ENCODE results near the gene KIF26B. TPM values are rescaled to one million over a fixed set of nuclear protein-coding genes. Genes with fewer than 3 reads are reported as not detected.

Gene KIF26B
- total RNA-seq, 5 donors from 2014 or later (not counting 1 experiment from before 2014, with no cell fraction given), result 0.03 to 0.06 (median 0.05) TPM; not detected in 2

GRCh38 chr1:245592189-245592460 is 437.3 kb downstream of the KIF26B start:
- no peak for DNase-seq
- H3K4me1 Mint-ChIP-seq, result no peaks in the 10 kb centered on the region
- Histone ChIP-seq H3K36me3 (ENCODE audit: control insufficient read depth in 2 of 2, extremely low read depth in 1 of 2, insufficient read depth in 1 of 2, low read length in 1 of 2) (no peaks in the 10 kb centered on the region), H3K27me3 (replicated peaks in 1 of 2; ENCODE audit: control insufficient read depth in 2 of 2, extremely low read depth in 1 of 2, insufficient read depth in 2 of 2, low read length in 1 of 2) (no peaks in the 10 kb centered on the region), H3K4me1 (ENCODE audit: control insufficient read depth in 1 of 2, extremely low read depth in 1 of 2, insufficient read depth in 2 of 2, low read length in 2 of 2) (no peaks in the 10 kb centered on the region), H3K4me3 (ENCODE audit: control insufficient read depth in 1 of 2, extremely low read depth in 1 of 2, low read length in 1 of 2) (no peak overlapping the region), H3K9me3 (no peaks in the 10 kb centered on the region), H3K27ac (ENCODE audit: low read length) (no peak overlapping the region)
- no peaks in the 10 kb centered on the region for H3K36me3 Mint-ChIP-seq
- H3K27ac Mint-ChIP-seq, result no peak overlapping the region
- H3K9me3 Mint-ChIP-seq, result peaks cover 0 to 10% (median 0%) of the 10 kb centered on the region in 3 donors
- H3K4me3 Mint-ChIP-seq, result no peak overlapping the region
- no peak for ATAC-seq (replicated peaks in 1 of 4)
- 86% methylated on average over 7 of the region's 9 CpGs for WGBS (ENCODE audit: insufficient coverage)
- POLR2A ChIA-PET, result no interaction called here
- H3K27me3 Mint-ChIP-seq, result no peaks in the 10 kb centered on the region
- CTCF ChIA-PET, result no interaction called here

- no peaks in the 10 kb centered on the region for H3K4me1 ChIP-seq (ENCODE audit: control insufficient read depth in 1 of 2, extremely low read depth in 1 of 2, insufficient read depth in 2 of 2, low read length in 2 of 2)
- Mint-ChIP-seq H3K27me3 (peaks cover 0 to 8% of the 10 kb centered on the region in 2 donors), H3K4me1 (no peaks in the 10 kb centered on the region), H3K27ac (no peak overlapping the region), H3K4me3 (no peak overlapping the region), H3K36me3 (no peaks in the 10 kb centered on the region), H3K9me3 (peaks cover 0 to 14% (median 0%) of the 10 kb centered on the region in 3 donors)
- no peak overlapping the region for H3K27ac ChIP-seq (ENCODE audit: low read length)
- peaks cover 0 to 2% of the 10 kb centered on the region in 2 experiments for H3K27me3 ChIP-seq (replicated peaks in 1 of 2; ENCODE audit: control insufficient read depth in 2 of 2, extremely low read depth in 1 of 2, insufficient read depth in 2 of 2, low read length in 1 of 2)
- H3K9me3 ChIP-seq, result no peaks in the 10 kb centered on the region
- ATAC-seq (replicated peaks in 1 of 4) (no peak), DNase-seq (no peak)
- 84% methylated on average over 12 of the region's 18 CpGs for WGBS (ENCODE audit: insufficient coverage)
- no peak overlapping the region for H3K4me3 ChIP-seq (ENCODE audit: control insufficient read depth in 1 of 2, extremely low read depth in 1 of 2, low read length in 1 of 2)
- CTCF ChIA-PET, result no interaction called here
- POLR2A ChIA-PET, result no interaction called here
- no peaks in the 10 kb centered on the region for H3K36me3 ChIP-seq (ENCODE audit: control insufficient read depth in 2 of 2, extremely low read depth in 1 of 2, insufficient read depth in 1 of 2, low read length in 1 of 2)
These were observed 443.9 kb downstream of the KIF26B start for GRCh38 chr1:245598524-245599305.

GRCh38 chr1:245599371-245600174 is 444.8 kb downstream of the KIF26B start:
- Mint-ChIP-seq H3K36me3 (no peaks in the 10 kb centered on the region), H3K9me3 (peaks cover 0 to 11% (median 0%) of the 10 kb centered on the region in 3 donors), H3K27me3 (peaks cover 0 to 8% of the 10 kb centered on the region in 2 donors), H3K4me1 (no peaks in the 10 kb centered on the region), H3K27ac (no peak overlapping the region), H3K4me3 (no peak overlapping the region)
- H3K4me1 ChIP-seq (ENCODE audit: control insufficient read depth in 1 of 2, extremely low read depth in 1 of 2, insufficient read depth in 2 of 2, low read length in 2 of 2), result no peaks in the 10 kb centered on the region
- ChIA-PET POLR2A (no interaction called here), CTCF (no interaction called here)
- H3K27ac ChIP-seq (ENCODE audit: low read length), result no peak overlapping the region
- H3K9me3 ChIP-seq, result no peaks in the 10 kb centered on the region
- 71% methylated on average over 8 of the region's 16 CpGs for WGBS (ENCODE audit: insufficient coverage)
- DNase-seq, result no peak
- no peak overlapping the region for H3K4me3 ChIP-seq (ENCODE audit: control insufficient read depth in 1 of 2, extremely low read depth in 1 of 2, low read length in 1 of 2)
- no peak for ATAC-seq (replicated peaks in 1 of 4)
- no peaks in the 10 kb centered on the region for H3K36me3 ChIP-seq (ENCODE audit: control insufficient read depth in 2 of 2, extremely low read depth in 1 of 2, insufficient read depth in 1 of 2, low read length in 1 of 2)
- peaks cover 0 to 2% of the 10 kb centered on the region in 2 experiments for H3K27me3 ChIP-seq (replicated peaks in 1 of 2; ENCODE audit: control insufficient read depth in 2 of 2, extremely low read depth in 1 of 2, insufficient read depth in 2 of 2, low read length in 1 of 2)

- H3K36me3 ChIP-seq (ENCODE audit: control insufficient read depth in 2 of 2, extremely low read depth in 1 of 2, insufficient read depth in 1 of 2, low read length in 1 of 2), result no peaks in the 10 kb centered on the region
- DNase-seq, result no peak
- Mint-ChIP-seq H3K4me1 (no peaks in the 10 kb centered on the region), H3K9me3 (peaks cover 0 to 10% (median 0%) of the 10 kb centered on the region in 3 donors), H3K36me3 (no peaks in the 10 kb centered on the region), H3K4me3 (no peak overlapping the region), H3K27ac (no peak overlapping the region), H3K27me3 (peaks cover 0 to 8% of the 10 kb centered on the region in 2 donors)
- H3K27me3 ChIP-seq (replicated peaks in 1 of 2; ENCODE audit: control insufficient read depth in 2 of 2, extremely low read depth in 1 of 2, insufficient read depth in 2 of 2, low read length in 1 of 2), result peaks cover 0 to 6% of the 10 kb centered on the region in 2 experiments
- CTCF ChIA-PET, result no interaction called here
- no peak for ATAC-seq (replicated peaks in 1 of 4)
- H3K9me3 ChIP-seq, result no peaks in the 10 kb centered on the region
- H3K4me3 ChIP-seq (ENCODE audit: control insufficient read depth in 1 of 2, extremely low read depth in 1 of 2, low read length in 1 of 2), result no peak overlapping the region
- POLR2A ChIA-PET, result no interaction called here
- H3K4me1 ChIP-seq (ENCODE audit: control insufficient read depth in 1 of 2, extremely low read depth in 1 of 2, insufficient read depth in 2 of 2, low read length in 2 of 2), result no peaks in the 10 kb centered on the region
- WGBS (ENCODE audit: insufficient coverage), result 80% methylated on average over 2 of the region's 4 CpGs
- no peak overlapping the region for H3K27ac ChIP-seq (ENCODE audit: low read length)
These were observed 445.9 kb downstream of the KIF26B start for GRCh38 chr1:245600658-245601057.

- CTCF ChIA-PET, result interaction anchor here in 1 of 2 donors (0.6 kb wide), 1 partner anchor 451 kb away, joined by 3 read pairs; no protein-coding TSS in a partner anchor
- Histone ChIP-seq H3K4me3 (ENCODE audit: control insufficient read depth in 1 of 2, extremely low read depth in 1 of 2, low read length in 1 of 2) (no peak overlapping the region), H3K27me3 (replicated peaks in 1 of 2; ENCODE audit: control insufficient read depth in 2 of 2, extremely low read depth in 1 of 2, insufficient read depth in 2 of 2, low read length in 1 of 2) (peaks cover 0 to 13% of the 10 kb centered on the region in 2 experiments), H3K36me3 (ENCODE audit: control insufficient read depth in 2 of 2, extremely low read depth in 1 of 2, insufficient read depth in 1 of 2, low read length in 1 of 2) (no peaks in the 10 kb centered on the region), H3K9me3 (no peaks in the 10 kb centered on the region), H3K27ac (ENCODE audit: low read length) (no peak overlapping the region), H3K4me1 (ENCODE audit: control insufficient read depth in 1 of 2, extremely low read depth in 1 of 2, insufficient read depth in 2 of 2, low read length in 2 of 2) (no peaks in the 10 kb centered on the region)
- DNase-seq, result no peak
- H3K4me3 Mint-ChIP-seq, result no peak overlapping the region
- H3K36me3 Mint-ChIP-seq, result no peaks in the 10 kb centered on the region
- peaks cover 0 to 8% of the 10 kb centered on the region in 2 donors for H3K27me3 Mint-ChIP-seq
- no peak overlapping the region for H3K27ac Mint-ChIP-seq
- 85% methylated on average over 2 of the region's 6 CpGs for WGBS (ENCODE audit: insufficient coverage)
- no peaks in the 10 kb centered on the region for H3K9me3 Mint-ChIP-seq
- no peaks in the 10 kb centered on the region for H3K4me1 Mint-ChIP-seq
- POLR2A ChIA-PET, result no interaction called here
- no peak for ATAC-seq (replicated peaks in 1 of 4)
These were observed 448.6 kb downstream of the KIF26B start for GRCh38 chr1:245603311-245603865.

GRCh38 chr1:245604979-245605378 is 450.2 kb downstream of the KIF26B start:
- Histone ChIP-seq H3K4me1 (ENCODE audit: control insufficient read depth in 1 of 2, extremely low read depth in 1 of 2, insufficient read depth in 2 of 2, low read length in 2 of 2) (no peaks in the 10 kb centered on the region), H3K9me3 (no peaks in the 10 kb centered on the region), H3K36me3 (ENCODE audit: control insufficient read depth in 2 of 2, extremely low read depth in 1 of 2, insufficient read depth in 1 of 2, low read length in 1 of 2) (no peaks in the 10 kb centered on the region), H3K27me3 (replicated peaks in 1 of 2; ENCODE audit: control insufficient read depth in 2 of 2, extremely low read depth in 1 of 2, insufficient read depth in 2 of 2, low read length in 1 of 2) (peaks cover 0 to 11% of the 10 kb centered on the region in 2 experiments), H3K27ac (ENCODE audit: low read length) (no peak overlapping the region), H3K4me3 (ENCODE audit: control insufficient read depth in 1 of 2, extremely low read depth in 1 of 2, low read length in 1 of 2) (no peak overlapping the region)
- DNase-seq, result no peak
- ChIA-PET CTCF (interaction anchor here in 1 of 2 donors (0.5 kb wide), 1 partner anchor 390 kb away, joined by 3 read pairs; no protein-coding TSS in a partner anchor), POLR2A (no interaction called here)
- Mint-ChIP-seq H3K4me3 (no peak overlapping the region), H3K4me1 (no peaks in the 10 kb centered on the region), H3K9me3 (no peaks in the 10 kb centered on the region), H3K36me3 (no peaks in the 10 kb centered on the region), H3K27ac (no peak overlapping the region), H3K27me3 (peaks cover 0 to 6% of the 10 kb centered on the region in 2 donors)
- ATAC-seq (replicated peaks in 1 of 4), result no peak
- WGBS (ENCODE audit: insufficient coverage), result 56% methylated on average over 9 of the region's 9 CpGs
